Esophagus muscularis mucosa (tissue), 4 donors: Measurements from ENCODE around the gene FGD6. TPM values are rescaled to one million over a fixed set of nuclear protein-coding genes. Genes with fewer than 3 reads are reported as not detected.

Experiments used
- DNase-seq: peaks from one replicate; pipeline ENCODE4 v3.0.0-alpha.2; 2017; ENCODE audit errors: extremely low spot score
- H3K27ac ChIP-seq, 4 donors: fragments of 200-600 bp; sonication (generic); replicated peaks in 1 of 4; 1 replicate in 3 of 4; 2 replicates in 1 of 4; pipeline ENCODE4 v1.5.1; 2016 to 2019; ENCODE audit warnings: mild to moderate bottlenecking in 1 of 4
- H3K27me3 ChIP-seq, 4 donors: fragments of 200-600 bp; sonication (generic); one replicate each; pipeline versions ENCODE4 v1.5.1 to v1.6.0; 2016 to 2019
- H3K36me3 ChIP-seq, 4 donors: fragments of 200-600 bp; sonication (generic); one replicate each; pipeline ENCODE4 v1.5.1; 2016 to 2019
- H3K4me1 ChIP-seq, 4 donors: fragments of 200-600 bp; sonication (generic); one replicate each; pipeline ENCODE4 v1.5.1; 2016 to 2019
- H3K4me3 ChIP-seq, 4 donors: fragments of 200-600 bp; sonication (generic); 1 replicate in 2 of 4; 2 replicates in 2 of 4; pipeline ENCODE4 v1.5.1; 2016 to 2019; ENCODE audit warnings: mild to moderate bottlenecking in 4 of 4, moderate library complexity in 1 of 4
- H3K9me3 ChIP-seq, 4 donors: fragments of 200-600 bp; sonication (generic); 1 replicate in 3 of 4; 2 replicates in 1 of 4; pipeline ENCODE4 v1.5.1; 2016 to 2019
- CTCF ChIP-seq, 3 experiments: fragments of 200-600 bp in 2 of 3; fragments of 450-650 bp in 1 of 3; sonication (generic) in 2 of 3; IDR thresholded peaks; one replicate each; pipeline ENCODE4 v1.5.1; 2017 to 2019; ENCODE audit warnings: antibody characterized with exemption in 3 of 3, mild to moderate bottlenecking in 2 of 3, moderate library complexity in 1 of 3
- EP300 ChIP-seq: sonication (generic); formaldehyde crosslinking; IDR thresholded peaks from one replicate; pipeline ENCODE4 v1.6.1; 2017; ENCODE audit warnings: antibody characterized with exemption
- POLR2A ChIP-seq: fragments of 450-650 bp; IDR thresholded peaks from one replicate; pipeline ENCODE4 v1.6.1; 2017; ENCODE audit warnings: antibody characterized with exemption, moderate library complexity, mild to moderate bottlenecking, low read depth
- POLR2AphosphoS5 ChIP-seq, 2 donors: sonication (generic); formaldehyde crosslinking; IDR thresholded peaks; one replicate each; pipeline ENCODE4 v1.6.1; 2017; ENCODE audit warnings: antibody characterized with exemption in 2 of 2
- WGBS: methylation state at CpG from one replicate; pipeline ENCODE4 v1.1.5; 2018; 5-methylcytosine and 5-hydroxymethylcytosine counted together
- intact Hi-C: fragments of 100-400 bp; cut with DNase I; formaldehyde crosslinking; loops from one replicate; pipeline ENCODE4 v1.15.1; 2023
- total RNA-seq, 4 donors: library from RNA; depleted of rRNA; stranded (reverse); fragments of >200 nt; gene quantifications; one replicate each; pipeline versions ENCODE4 v1.1.0 to v1.2.1, GENCODE V29; 2016

FGD6 gene
- total RNA-seq, 4 donors from 2014 or later = 30.5 to 48.6 (median 37.3) TPM

- 58% methylated on average over 5 of the region's 5 CpGs for WGBS
- Histone ChIP-seq H3K9me3 (no peaks in the 10 kb centered on the region), H3K27ac (peak overlapping the region; percentile 91 to 97 (median 94)), H3K4me3 (no peak overlapping the region), H3K27me3 (no peaks in the 10 kb centered on the region), H3K36me3 (no peaks in the 10 kb centered on the region), H3K4me1 (peaks cover 11 to 46% (median 37%) of the 10 kb centered on the region in 4 donors)
- intact Hi-C loops = no loop called here
- no peak for DNase-seq
- TF ChIP-seq EP300 (no peak), CTCF (IDR thresholded peaks at IDR 0.05) (no peak), POLR2AphosphoS5 (IDR thresholded peaks at IDR 0.05) (peak in 1 of 2 donors; percentile 9), POLR2A (no peak)
Observed at GRCh38 chr12:95074766-95075165, 142.5 kb downstream of the FGD6 start.

GRCh38 chr12:95073698-95074520 is 143.4 kb downstream of the FGD6 start:
- Histone ChIP-seq H3K4me1 (peaks cover 11 to 55% (median 41%) of the 10 kb centered on the region in 4 donors), H3K27ac (peak overlapping the region; percentile 91 to 97 (median 94)), H3K27me3 (no peaks in the 10 kb centered on the region), H3K36me3 (no peaks in the 10 kb centered on the region), H3K4me3 (peak overlapping the region; percentile 76 to 96 (median 92)), H3K9me3 (no peaks in the 10 kb centered on the region)
- DNase-seq = no peak
- intact Hi-C loops = loop anchor here (2.0 kb wide), 1 partner anchor 43 kb away; no protein-coding TSS in a partner anchor
- 61% methylated on average over 23 of the region's 23 CpGs for WGBS
- no peak for TF ChIP-seq POLR2AphosphoS5 (IDR thresholded peaks at IDR 0.05)
- no peak for TF ChIP-seq POLR2A
- peak; percentile 81 to 87 (median 86) for TF ChIP-seq CTCF (IDR thresholded peaks at IDR 0.05)

GRCh38 chr12:95072900-95073697 is 144.2 kb downstream of the FGD6 start, which contains the start of gene NR2C1:
TSS of gene NR2C1 (minus strand) at chr12:95073618. CDS start at chr12:95067384, 6,234 bp downstream.
- intact Hi-C loops = loop anchor here (2.0 kb wide), 1 partner anchor 44 kb away; no protein-coding TSS in a partner anchor
- Histone ChIP-seq H3K36me3 (no peaks in the 10 kb centered on the region), H3K4me3 (peak within 1 kb of the TSS; percentile 76 to 96 (median 92)), H3K4me1 (peaks cover 11 to 63% (median 42%) of the 10 kb centered on the region in 4 donors), H3K27ac (peak within 1 kb of the TSS; percentile 91 to 97 (median 94)), H3K9me3 (no peaks in the 10 kb centered on the region), H3K27me3 (no peaks in the 10 kb centered on the region)
- WGBS = 0% methylated on average over 49 of the region's 99 CpGs
- DNase-seq = peak; percentile 96
- TF ChIP-seq EP300 (no peak), POLR2AphosphoS5 (IDR thresholded peaks at IDR 0.05) (peak; percentile 81 to 87)

- no peaks in the 10 kb centered on the region for H3K9me3 ChIP-seq
- no peak for DNase-seq
- TF ChIP-seq POLR2AphosphoS5 (IDR thresholded peaks at IDR 0.05) = no peak
- no peak for TF ChIP-seq CTCF (IDR thresholded peaks at IDR 0.05)
- TF ChIP-seq EP300 = no peak
- TF ChIP-seq POLR2A = no peak
- H3K4me3 ChIP-seq = no peak overlapping the region
- intact Hi-C loops = no loop called here
- H3K36me3 ChIP-seq = peaks cover 9 to 22% (median 19%) of the 10 kb centered on the region in 4 donors
- no peaks in the 10 kb centered on the region for H3K27me3 ChIP-seq
- no peak overlapping the region for H3K27ac ChIP-seq
- WGBS = 91% methylated on average over 1 of the region's 1 CpG
- H3K4me1 ChIP-seq = peaks cover 11 to 63% (median 40%) of the 10 kb centered on the region in 4 donors
Observed at GRCh38 chr12:95070378-95070777, 146.9 kb downstream of the FGD6 start.
